T-cell (primary cell): ENCODE data around the gene CCDC158. TPM values are rescaled to one million over a fixed set of nuclear protein-coding genes. Genes with fewer than 3 reads are reported as not detected.

Experiments used
- ATAC-seq, 4 experiments: fragments of 200-7000 bp in 3 of 4; fragments of 150-1000 bp in 1 of 4; cut with Tn5 transposase; replicated peaks in 1 of 4; 1 replicate in 3 of 4; 2 replicates in 1 of 4; pipeline ENCODE4 v1.10.0; 2021; ENCODE audit warnings: moderate library complexity in 3 of 4, mild to moderate bottlenecking in 2 of 4, moderate number of reproducible peaks in 1 of 4
- CTCF ChIA-PET, 2 donors: fragments of 300-600 bp; sonication (Branson Sonifier 250); formaldehyde crosslinking; loops; one replicate each; lab custom pipeline; 2022; ENCODE audit warnings: antibody characterized with exemption in 2 of 2; lab: Charles Lee
- POLR2A ChIA-PET, 2 donors: fragments of 300-600 bp; sonication (Branson Sonifier 250); formaldehyde crosslinking; loops; one replicate each; lab custom pipeline; 2022; ENCODE audit warnings: antibody characterized with exemption in 2 of 2; lab: Charles Lee
- DNase-seq, 35 experiments: peaks; one replicate each; pipeline versions ENCODE4 v3.0.0 to v3.0.0-alpha.2; 2013 to 2023
- H3K27ac ChIP-seq: one replicate; pipeline ENCODE4 v1.5.1; 2013; ENCODE audit warnings: low read length
- H3K27me3 ChIP-seq, 2 experiments: replicated peaks in 1 of 2; 1 replicate in 1 of 2; 2 replicates in 1 of 2; pipeline versions ENCODE4 v1.6.1 to v1.7.0; 2013; ENCODE audit warnings: low read length in 1 of 2, mixed read lengths in 1 of 2; ENCODE audit not compliant: control insufficient read depth in 2 of 2, insufficient read depth in 2 of 2; ENCODE audit errors: extremely low read depth in 1 of 2
- H3K36me3 ChIP-seq, 2 donors: 1 replicate in 1 of 2; 2 replicates in 1 of 2; pipeline versions ENCODE4 v1.6.1 to v1.7.0; 2013; ENCODE audit warnings: low read length in 1 of 2; ENCODE audit not compliant: control insufficient read depth in 2 of 2, insufficient read depth in 1 of 2; ENCODE audit errors: extremely low read depth in 1 of 2
- H3K4me1 ChIP-seq, 2 experiments: 1 replicate in 1 of 2; 2 replicates in 1 of 2; pipeline versions ENCODE4 v1.6.1 to v1.7.0; 2013; ENCODE audit warnings: low read length in 2 of 2, mixed read lengths in 1 of 2; ENCODE audit not compliant: insufficient read depth in 2 of 2, control insufficient read depth in 1 of 2; ENCODE audit errors: extremely low read depth in 1 of 2
- H3K4me3 ChIP-seq, 2 donors: 1 replicate in 1 of 2; 2 replicates in 1 of 2; pipeline versions ENCODE4 v1.5.1 to v1.7.0; 2013; ENCODE audit warnings: mild to moderate bottlenecking in 2 of 2, low read length in 1 of 2, moderate library complexity in 1 of 2; ENCODE audit not compliant: control insufficient read depth in 1 of 2; ENCODE audit errors: extremely low read depth in 1 of 2
- H3K9me3 ChIP-seq: 2 replicates; pipeline ENCODE4 v1.7.0; 2013
- H3K27ac Mint-ChIP-seq, 2 donors: one replicate each; pipeline ENCODE4 v1.8.0; 2020 to 2021; ENCODE audit warnings: mild to moderate bottlenecking in 2 of 2, mixed read lengths in 2 of 2
- H3K27me3 Mint-ChIP-seq, 2 donors: one replicate each; pipeline ENCODE4 v1.8.0; 2021 to 2022; ENCODE audit warnings: mixed read lengths in 2 of 2
- H3K36me3 Mint-ChIP-seq: one replicate; pipeline ENCODE4 v1.8.0; 2021; ENCODE audit warnings: mixed read lengths
- H3K4me1 Mint-ChIP-seq, 3 donors: one replicate each; pipeline ENCODE4 v1.8.0; 2020 to 2022; ENCODE audit warnings: mixed read lengths in 3 of 3, mild to moderate bottlenecking in 1 of 3
- H3K4me3 Mint-ChIP-seq, 3 donors: one replicate each; pipeline ENCODE4 v1.8.0; 2020 to 2022; ENCODE audit warnings: mild to moderate bottlenecking in 3 of 3, mixed read lengths in 3 of 3, moderate library complexity in 3 of 3
- H3K9me3 Mint-ChIP-seq, 3 donors: one replicate each; pipeline ENCODE4 v1.8.0; 2020 to 2022; ENCODE audit warnings: mixed read lengths in 3 of 3
- WGBS: methylation state at CpG from one replicate; pipeline ENCODE4 v1.1.5; 2013; ENCODE audit warnings: missing lambda C conversion rate; ENCODE audit not compliant: insufficient coverage; 5-methylcytosine and 5-hydroxymethylcytosine counted together
- total RNA-seq, 35 experiments: library from RNA in 6 of 35; stranded (reverse) in 6 of 35; fragments of 120-200 nt in 1 of 35; gene quantifications; one replicate each; pipeline versions ENCODE4 v1.2.1 to v1.2.4 and lab custom pipeline; 2013 to 2026

Gene CCDC158
- total RNA-seq, 5 donors from 2014 or later (not counting 1 experiment from before 2014, with no cell fraction given): not detected

- Mint-ChIP-seq H3K9me3 (no peaks in the 10 kb centered on the region), H3K4me3 (peak overlapping the region; percentile 71 to 74 (median 74)), H3K27me3 (peaks cover 0 to 3% of the 10 kb centered on the region in 2 donors), H3K27ac (no peak overlapping the region), H3K36me3 (no peaks in the 10 kb centered on the region), H3K4me1 (peaks cover 20 to 36% (median 29%) of the 10 kb centered on the region in 3 donors)
- H3K27ac ChIP-seq: no peak overlapping the region
- no peaks in the 10 kb centered on the region for H3K9me3 ChIP-seq
- DNase-seq (no peak), ATAC-seq (no peak)
- WGBS: 93% methylated on average over 3 of the region's 4 CpGs
- POLR2A ChIA-PET: no interaction called here
- no peak overlapping the region for H3K4me3 ChIP-seq
- CTCF ChIA-PET: interaction anchor here in 1 of 2 donors (1.0 to 1.2 kb wide), 3 partner anchors 29 to 128 kb away, joined by 3 to 4 read pairs (median 3); no protein-coding TSS in a partner anchor
- H3K36me3 ChIP-seq: no peaks in the 10 kb centered on the region
- peaks cover 18 to 36% of the 10 kb centered on the region in 2 experiments for H3K4me1 ChIP-seq
- peaks cover 0 to 8% of the 10 kb centered on the region in 2 experiments for H3K27me3 ChIP-seq
These were observed 113.3 kb downstream of the CCDC158 start for GRCh38 chr4:76307660-76308014.

GRCh38 chr4:76306882-76307659 is 113.9 kb downstream of the CCDC158 start:
- Mint-ChIP-seq H3K27me3 (peaks cover 0 to 3% of the 10 kb centered on the region in 2 donors), H3K27ac (peak overlapping the region in 1 of 2 donors; percentile 30)
- H3K4me3 ChIP-seq: peak overlapping the region; percentile 81 to 91

GRCh38 chr4:76305971-76306881 is 114.7 kb downstream of the CCDC158 start, which contains the start of gene STBD1:
TSS of gene STBD1 (plus strand) at chr4:76306733. CDS start at chr4:76306770, 37 bp downstream.
- ChIA-PET POLR2A (interaction anchor here in 1 of 2 donors (0.7 kb wide), 1 partner anchor 234 kb away, joined by 4 read pairs; no protein-coding TSS in a partner anchor), CTCF (interaction anchor here in 1 of 2 donors (1.2 to 2.0 kb wide), 2 partner anchors 71 to 126 kb away, joined by 3 to 8 read pairs; no protein-coding TSS in a partner anchor)
- Mint-ChIP-seq H3K27ac (peak within 1 kb of the TSS; percentile 56 to 77), H3K36me3 (no peaks in the 10 kb centered on the region), H3K4me1 (peaks cover 22 to 44% (median 32%) of the 10 kb centered on the region in 3 donors), H3K9me3 (no peaks in the 10 kb centered on the region), H3K4me3 (peak within 1 kb of the TSS; percentile 74 to 87 (median 74)), H3K27me3 (peaks cover 0 to 3% of the 10 kb centered on the region in 2 donors)
- Histone ChIP-seq H3K27ac (no peak within 1 kb of the TSS), H3K27me3 (peaks cover 0 to 8% of the 10 kb centered on the region in 2 experiments), H3K36me3 (no peaks in the 10 kb centered on the region), H3K4me3 (peak within 1 kb of the TSS; percentile 81 to 91), H3K9me3 (no peaks in the 10 kb centered on the region), H3K4me1 (peaks cover 18 to 36% of the 10 kb centered on the region in 2 experiments)
- ATAC-seq (peak; percentile 46 to 54 (median 54)), DNase-seq (peak in 13 of 35 experiments; percentile 5 to 45 (median 17))
- 1% methylated on average over 85 of the region's 85 CpGs for WGBS

More at GRCh38 chr4:76306882-76307659, 113.9 kb downstream of the CCDC158 start:
- WGBS: 17% methylated on average over 36 of the region's 37 CpGs
- ChIA-PET CTCF (interaction anchor here in 1 of 2 donors (1.0 to 2.0 kb wide), 3 partner anchors 28 to 127 kb away, joined by 3 to 8 read pairs (median 4); no protein-coding TSS in a partner anchor), POLR2A (no interaction called here)
- Mint-ChIP-seq H3K4me1 (peaks cover 22 to 40% (median 29%) of the 10 kb centered on the region in 3 donors), H3K36me3 (no peaks in the 10 kb centered on the region), H3K9me3 (no peaks in the 10 kb centered on the region), H3K4me3 (peak overlapping the region; percentile 74 to 87 (median 74))
- no peak overlapping the region for H3K27ac ChIP-seq
- H3K9me3 ChIP-seq: no peaks in the 10 kb centered on the region
- peaks cover 18 to 36% of the 10 kb centered on the region in 2 experiments for H3K4me1 ChIP-seq
- no peaks in the 10 kb centered on the region for H3K36me3 ChIP-seq
- peaks cover 0 to 8% of the 10 kb centered on the region in 2 experiments for H3K27me3 ChIP-seq
- DNase-seq (peak in 6 of 35 experiments; percentile 5 to 25 (median 15)), ATAC-seq (peak in 1 of 4 experiments; percentile 9)

- H3K4me1 ChIP-seq: peaks cover 18 to 36% of the 10 kb centered on the region in 2 experiments
- 12% methylated on average over 4 of the region's 7 CpGs for WGBS
- CTCF ChIA-PET: interaction anchor here in 1 of 2 donors (0.6 to 2.0 kb wide), 2 partner anchors 72 to 776 kb away, joined by 3 to 8 read pairs; no protein-coding TSS in a partner anchor
- peaks cover 22 to 47% (median 33%) of the 10 kb centered on the region in 3 donors for H3K4me1 Mint-ChIP-seq
- H3K27me3 Mint-ChIP-seq: peaks cover 0 to 3% of the 10 kb centered on the region in 2 donors
- H3K9me3 ChIP-seq: no peaks in the 10 kb centered on the region
- DNase-seq (peak in 2 of 35 experiments; percentile 6 to 30), ATAC-seq (peak; percentile 29 to 55 (median 44))
- H3K9me3 Mint-ChIP-seq: no peaks in the 10 kb centered on the region
- H3K27ac ChIP-seq: no peak overlapping the region
- H3K27ac Mint-ChIP-seq: peak overlapping the region; percentile 56 to 77
- H3K4me3 Mint-ChIP-seq: peak overlapping the region; percentile 74 to 87 (median 74)
- no peaks in the 10 kb centered on the region for H3K36me3 Mint-ChIP-seq
- H3K27me3 ChIP-seq: peaks cover 0 to 8% of the 10 kb centered on the region in 2 experiments
- H3K36me3 ChIP-seq: no peaks in the 10 kb centered on the region
- POLR2A ChIA-PET: interaction anchor here in 1 of 2 donors (0.6 to 0.7 kb wide), 2 partner anchors 157 to 235 kb away, joined by 3 to 4 read pairs; no protein-coding TSS in a partner anchor
- peak overlapping the region; percentile 81 to 91 for H3K4me3 ChIP-seq
These were observed 115.8 kb downstream of the CCDC158 start for GRCh38 chr4:76305033-76305687.

- no peak overlapping the region for H3K27ac Mint-ChIP-seq
- H3K4me3 Mint-ChIP-seq: no peak overlapping the region
These were observed 118.0 kb downstream of the CCDC158 start for GRCh38 chr4:76302826-76303438.

More at GRCh38 chr4:76302826-76303438, 118.0 kb downstream of the CCDC158 start:
- Mint-ChIP-seq H3K27me3 (peaks cover 0 to 3% of the 10 kb centered on the region in 2 donors), H3K9me3 (peaks cover 3 to 7% (median 6%) of the 10 kb centered on the region in 3 donors), H3K4me1 (peaks cover 22 to 43% (median 33%) of the 10 kb centered on the region in 3 donors), H3K36me3 (peaks cover 5% of the 10 kb centered on the region)
- H3K36me3 ChIP-seq: no peaks in the 10 kb centered on the region
- ChIA-PET CTCF (no interaction called here), POLR2A (interaction anchor here in 1 of 2 donors (0.6 kb wide), 1 partner anchor 14 kb away, joined by 6 read pairs; no protein-coding TSS in a partner anchor)
- ATAC-seq (no peak), DNase-seq (no peak)
- no peak overlapping the region for H3K4me3 ChIP-seq
- no peaks in the 10 kb centered on the region for H3K9me3 ChIP-seq
- no peak overlapping the region for H3K27ac ChIP-seq
- peaks cover 0 to 8% of the 10 kb centered on the region in 2 experiments for H3K27me3 ChIP-seq
- WGBS: 76% methylated on average over 2 of the region's 3 CpGs
- H3K4me1 ChIP-seq: peaks cover 18 to 36% of the 10 kb centered on the region in 2 experiments
